Neural cell (in vitro differentiated cells): Measurements from ENCODE around the gene GLS2. TPM values are rescaled to one million over a fixed set of nuclear protein-coding genes. Genes with fewer than 3 reads are reported as not detected.

Experiments
- H2AFZ ChIP-seq: fragments of 200-600, 300-800 bp; sonication (generic), shearing (Covaris generic); 2 replicates; pipeline ENCODE4 v1.6.0; 2014; ENCODE audit warnings: low read depth, mild to moderate bottlenecking, antibody characterized with exemption, low read length, moderate library complexity
- H3F3A ChIP-seq: fragments of 200-600 bp; shearing (Covaris generic); 2 replicates; pipeline ENCODE4 v1.6.1; 2016; ENCODE audit warnings: mild to moderate bottlenecking, moderate library complexity, mixed read lengths, antibody characterized with exemption, low read length; ENCODE audit not compliant: insufficient read depth, poor library complexity, severe bottlenecking
- H3K27ac ChIP-seq: fragments of 200-600, 300-800 bp; sonication (generic), shearing (Covaris generic); 2 replicates; pipeline ENCODE4 v1.5.1; 2014; ENCODE audit warnings: mild to moderate bottlenecking, low read length, moderate library complexity
- H3K27me3 ChIP-seq: fragments of 300-800, 200-600 bp; sonication (generic), shearing (Covaris generic); 2 replicates; pipeline ENCODE4 v1.6.0; 2014; ENCODE audit warnings: mild to moderate bottlenecking, low read depth, low read length, moderate library complexity; ENCODE audit not compliant: insufficient read depth
- H3K36me3 ChIP-seq: fragments of 300-800, 200-600 bp; sonication (generic), shearing (Covaris generic); 2 replicates; pipeline ENCODE4 v1.5.1; 2014; ENCODE audit warnings: mild to moderate bottlenecking, antibody characterized with exemption, low read length, moderate library complexity; ENCODE audit not compliant: insufficient read depth
- H3K4me2 ChIP-seq: fragments of 300-800, 200-600 bp; sonication (generic), shearing (Covaris generic); 2 replicates; pipeline ENCODE4 v1.6.0; 2014; ENCODE audit warnings: mild to moderate bottlenecking, low read length
- H3K4me3 ChIP-seq: fragments of 300-800, 200-600 bp; sonication (generic), shearing (Covaris generic); 2 replicates; pipeline ENCODE4 v1.5.1; 2014; ENCODE audit warnings: mild to moderate bottlenecking, low read length, moderate library complexity
- H3K79me2 ChIP-seq: fragments of 200-600 bp; shearing (Covaris generic); replicated peaks from 2 replicates; pipeline ENCODE4 v1.6.0; 2014; ENCODE audit warnings: mild to moderate bottlenecking, low read length, moderate library complexity; ENCODE audit not compliant: insufficient read depth
- H3K9ac ChIP-seq: fragments of 300-800, 200-600 bp; sonication (generic), shearing (Covaris generic); 2 replicates; pipeline ENCODE4 v1.6.1; 2016; ENCODE audit warnings: mild to moderate bottlenecking, low read length, mixed read lengths
- H3K9me2 ChIP-seq: fragments of 200-600 bp; shearing (Covaris generic); 2 replicates; pipeline ENCODE4 v1.6.1; 2016; ENCODE audit warnings: mild to moderate bottlenecking, low read length, mixed read lengths; ENCODE audit not compliant: insufficient read depth
- H3K9me3 ChIP-seq: fragments of 200-600, 300-800 bp; sonication (generic), shearing (Covaris generic); 2 replicates; pipeline ENCODE4 v1.6.1; 2016; ENCODE audit warnings: mild to moderate bottlenecking, mixed run types, low read length, moderate library complexity, mixed read lengths
- H4K20me1 ChIP-seq: fragments of 200-600 bp; shearing (Covaris generic); 2 replicates; pipeline ENCODE4 v1.6.1; 2016; ENCODE audit warnings: mild to moderate bottlenecking, mixed run types; ENCODE audit not compliant: insufficient read depth
- CTCF ChIP-seq: fragments of 450-650 bp; IDR thresholded peaks from 2 replicates; pipeline ENCODE4 v1.5.1; 2014; ENCODE audit warnings: antibody characterized with exemption, mild to moderate bottlenecking, moderate library complexity; ENCODE audit not compliant: poor library complexity, severe bottlenecking
- EP300 ChIP-seq: fragments of 450-650 bp; conservative IDR thresholded peaks from 2 replicates; pipeline ENCODE4 v1.6.1; 2014; ENCODE audit warnings: antibody characterized with exemption, mild to moderate bottlenecking, moderate library complexity; ENCODE audit not compliant: poor library complexity, severe bottlenecking
- MXI1 ChIP-seq: fragments of 450-650 bp; conservative IDR thresholded peaks from 2 replicates; pipeline ENCODE4 v1.6.1; 2014; ENCODE audit warnings: antibody characterized with exemption, mild to moderate bottlenecking; ENCODE audit not compliant: poor library complexity, severe bottlenecking
- POLR2AphosphoS5 ChIP-seq: IDR thresholded peaks from 2 replicates; pipeline ENCODE4 v1.6.1; 2012
- RAD21 ChIP-seq: fragments of 450-650 bp; conservative IDR thresholded peaks from 2 replicates; pipeline ENCODE4 v1.6.1; 2014; ENCODE audit warnings: antibody characterized with exemption, mild to moderate bottlenecking, moderate library complexity
- REST ChIP-seq: IDR thresholded peaks from 2 replicates; pipeline ENCODE4 v1.6.1; 2012; ENCODE audit warnings: borderline replicate concordance
- SMC3 ChIP-seq: fragments of 450-650 bp; conservative IDR thresholded peaks from 2 replicates; pipeline ENCODE4 v1.6.1; 2014; ENCODE audit warnings: antibody characterized with exemption, mild to moderate bottlenecking, moderate library complexity; ENCODE audit not compliant: poor library complexity
- TAF1 ChIP-seq: IDR thresholded peaks from 2 replicates; pipeline ENCODE4 v1.6.1; 2012; ENCODE audit warnings: low read depth
- polyA plus RNA-seq: library from polyadenylated mRNA; depleted of rRNA; stranded (reverse); fragments of >200 nt; gene quantifications from 2 replicates; pipeline ENCODE4 v1.2.3, GENCODE V29; 2014

The GLS2 gene
- polyA plus RNA-seq, 1 donor from 2014 or later, result 7.4 TPM

GRCh38 chr12:56462565-56462964 lies 25.4 kb downstream of the GLS2 start:
- Histone ChIP-seq H3K27me3 (no peaks in the 10 kb centered on the region), H3K4me2 (no peak overlapping the region), H3K9me2 (no peaks in the 10 kb centered on the region), H3K9me3 (no peaks in the 10 kb centered on the region), H3K4me3 (no peak overlapping the region), H4K20me1 (no peaks in the 10 kb centered on the region), H3F3A (no peaks in the 10 kb centered on the region), H2AFZ (no peak overlapping the region), H3K79me2 (no peaks in the 10 kb centered on the region), H3K9ac (no peak overlapping the region), H3K27ac (no peak overlapping the region), H3K36me3 (no peaks in the 10 kb centered on the region)
- TF ChIP-seq CTCF (no peak), POLR2AphosphoS5 (no peak)

- Histone ChIP-seq H4K20me1 (no peaks in the 10 kb centered on the region), H3K4me3 (no peak overlapping the region), H3K27me3 (no peaks in the 10 kb centered on the region), H2AFZ (no peak overlapping the region), H3K36me3 (no peaks in the 10 kb centered on the region), H3K27ac (no peak overlapping the region), H3K9me2 (no peaks in the 10 kb centered on the region), H3K79me2 (no peaks in the 10 kb centered on the region), H3K9ac (no peak overlapping the region), H3K9me3 (no peaks in the 10 kb centered on the region), H3F3A (no peaks in the 10 kb centered on the region), H3K4me2 (no peak overlapping the region)
- TF ChIP-seq REST, result no peak
- TF ChIP-seq MXI1, result no peak
- TF ChIP-seq CTCF, result no peak
- TF ChIP-seq EP300, result no peak
- TF ChIP-seq RAD21, result no peak
- no peak for TF ChIP-seq POLR2AphosphoS5
- no peak for TF ChIP-seq SMC3
- TF ChIP-seq TAF1, result no peak
These were observed 26.5 kb downstream of the GLS2 start for GRCh38 chr12:56461235-56462159.
